Measurements from ENCODE around the gene COL16A1.

Gene COL16A1

DNA sequence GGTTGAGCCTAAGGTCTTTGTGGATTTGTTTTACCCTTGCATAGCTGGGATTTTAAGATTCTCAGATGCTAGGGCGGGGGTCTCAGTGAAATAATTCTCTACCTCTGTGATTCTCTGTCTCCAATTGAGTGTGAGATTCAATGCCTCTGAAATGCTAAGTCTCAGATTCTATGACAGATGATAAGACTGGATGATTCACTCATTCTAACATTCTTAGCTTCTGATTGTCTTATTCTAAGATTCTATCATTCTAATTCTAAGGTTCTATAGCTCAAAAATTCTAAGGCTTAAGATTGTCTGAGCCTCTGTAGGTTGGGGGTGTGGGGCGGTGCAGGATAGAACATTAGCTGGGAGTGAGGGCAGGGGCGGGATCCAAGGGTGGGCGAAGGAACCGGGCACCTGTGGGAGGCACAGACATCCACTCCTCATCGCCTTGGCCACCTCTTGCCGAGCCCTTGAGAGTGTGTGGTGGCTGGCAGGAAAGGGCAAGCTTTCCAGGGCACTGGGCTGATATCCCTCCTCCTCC is 30.8 kb upstream of the COL16A1 start:
- H3K4me3 ChIP-seq (ENCODE audit: low read length) = no peak overlapping the region
- no peak for DNase-seq (ENCODE audit: low read depth, low spot score)

DNA sequence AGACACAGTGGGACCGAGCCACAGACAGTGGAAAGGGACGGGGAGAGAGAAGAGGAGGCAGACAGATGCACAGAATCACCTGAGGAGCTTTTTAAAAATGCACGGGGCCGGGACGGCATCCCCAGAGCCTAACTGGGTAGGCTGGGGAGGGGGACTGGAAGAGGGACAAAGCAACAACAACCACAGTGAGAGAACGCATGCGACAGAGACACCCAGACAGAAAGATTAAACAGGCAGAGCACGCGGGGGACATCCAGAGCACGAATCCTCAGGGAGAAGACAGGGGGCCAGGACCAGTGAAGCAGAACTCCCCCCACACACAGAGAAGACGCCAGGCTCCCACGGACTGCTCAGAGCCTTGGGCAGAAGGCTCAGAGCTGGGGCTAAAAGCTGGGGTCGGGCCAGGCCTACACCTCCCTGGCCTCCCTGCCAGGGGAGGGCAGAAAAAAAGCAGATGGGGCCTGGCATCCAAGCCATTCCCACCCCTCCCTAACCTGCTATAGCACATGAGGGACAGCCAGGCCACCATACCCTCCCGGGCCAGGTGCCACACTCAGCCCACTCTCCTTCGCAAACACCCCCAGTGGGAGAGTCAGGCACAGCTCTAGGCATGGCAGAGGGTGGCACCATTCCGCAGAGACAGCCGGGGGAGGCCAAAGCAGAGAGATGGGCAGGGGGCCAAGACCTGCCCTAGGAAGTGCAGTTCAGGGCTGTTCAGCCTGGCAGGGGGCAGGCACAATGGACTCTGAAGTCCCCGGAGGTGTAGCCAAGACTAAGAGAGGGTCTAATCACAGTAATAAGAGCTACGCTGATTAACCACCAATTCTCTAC is 29.8 kb upstream of the COL16A1 start:
- DNase-seq (ENCODE audit: low read depth, low spot score) = no peak

DNA sequence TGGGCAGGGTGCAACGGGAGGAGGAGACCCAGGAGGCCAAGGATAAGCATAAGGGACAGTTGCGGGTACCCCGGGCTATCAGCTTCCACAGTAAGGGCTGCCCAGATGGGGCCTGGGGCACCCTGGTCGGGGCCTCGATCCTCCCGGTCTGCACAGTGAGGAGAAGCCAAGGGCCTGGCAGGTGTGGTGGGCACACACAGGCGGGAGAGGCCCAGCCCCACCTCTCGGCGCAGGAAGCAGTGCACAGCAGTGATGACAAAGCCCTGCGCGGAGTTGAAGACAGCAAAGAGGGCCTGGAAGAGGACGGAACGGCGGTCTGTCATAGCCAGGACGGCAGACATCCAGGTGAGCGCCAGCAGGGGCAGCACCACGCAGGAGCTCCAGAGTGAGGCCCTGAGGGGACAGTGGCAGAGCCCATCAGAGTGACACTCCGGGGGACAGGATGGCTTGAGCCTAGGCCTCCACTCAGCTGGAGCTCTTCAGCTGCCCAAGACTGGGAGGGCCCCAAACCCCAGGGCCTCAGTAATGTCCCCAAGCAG is 29.0 kb upstream of the COL16A1 start:
- no peak overlapping the region for H3K4me3 ChIP-seq (ENCODE audit: low read length)
- DNase-seq (ENCODE audit: low read depth, low spot score) = no peak

More for the DNA sequence above, 29.8 kb upstream of the COL16A1 start:
- no peak overlapping the region for H3K4me3 ChIP-seq (ENCODE audit: low read length)

DNA sequence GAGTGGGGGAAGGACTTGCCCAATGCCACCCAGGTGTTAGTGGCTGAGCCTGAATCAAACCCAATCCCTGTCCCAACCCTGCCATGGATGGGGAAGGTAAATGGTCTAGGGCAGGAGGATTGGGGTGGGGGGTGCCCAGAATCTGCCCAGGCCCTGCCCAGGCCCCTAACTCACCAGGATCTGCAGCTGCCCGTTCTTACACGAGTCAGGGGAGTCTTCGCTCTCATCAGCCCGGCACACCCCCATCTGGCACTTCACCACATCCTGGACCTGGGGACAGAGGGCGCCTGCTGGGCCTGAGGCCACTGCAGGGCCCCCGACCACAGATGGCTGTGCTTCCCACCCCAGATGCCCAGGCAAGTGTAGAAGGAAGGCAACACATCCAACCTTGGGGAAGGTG is 28.5 kb upstream of the COL16A1 start:
- no peak overlapping the region for H3K4me3 ChIP-seq (ENCODE audit: low read length)
- no peak for DNase-seq (ENCODE audit: low read depth, low spot score)

DNA sequence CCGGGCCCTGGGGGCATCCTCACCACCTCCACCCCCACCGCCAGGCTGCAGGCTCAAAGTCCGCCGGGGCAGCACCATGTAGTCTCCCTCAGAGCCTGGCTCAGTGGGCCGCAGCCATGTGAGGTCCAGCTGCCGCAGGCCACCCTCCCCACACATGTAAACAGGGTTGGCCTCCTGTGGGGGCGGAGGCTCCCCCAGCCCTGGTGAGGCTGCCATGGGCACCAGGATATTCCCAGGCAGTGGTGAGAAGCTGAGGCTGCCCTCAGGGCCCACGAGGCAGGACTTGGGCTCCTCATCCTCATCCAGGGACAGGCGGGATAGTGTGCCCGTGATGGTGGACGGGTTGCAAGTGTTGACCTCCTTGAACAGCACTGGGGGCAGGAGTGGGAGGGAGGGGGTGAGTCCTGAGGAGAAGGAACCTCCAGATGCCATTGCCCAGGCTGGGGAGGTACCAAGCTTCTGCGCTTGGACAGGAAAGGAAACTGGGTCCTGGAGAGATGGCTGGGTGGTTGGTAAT is 27.3 kb upstream of the COL16A1 start:
- no peak overlapping the region for H3K4me3 ChIP-seq (ENCODE audit: low read length)
- DNase-seq (ENCODE audit: low read depth, low spot score) = no peak

DNA sequence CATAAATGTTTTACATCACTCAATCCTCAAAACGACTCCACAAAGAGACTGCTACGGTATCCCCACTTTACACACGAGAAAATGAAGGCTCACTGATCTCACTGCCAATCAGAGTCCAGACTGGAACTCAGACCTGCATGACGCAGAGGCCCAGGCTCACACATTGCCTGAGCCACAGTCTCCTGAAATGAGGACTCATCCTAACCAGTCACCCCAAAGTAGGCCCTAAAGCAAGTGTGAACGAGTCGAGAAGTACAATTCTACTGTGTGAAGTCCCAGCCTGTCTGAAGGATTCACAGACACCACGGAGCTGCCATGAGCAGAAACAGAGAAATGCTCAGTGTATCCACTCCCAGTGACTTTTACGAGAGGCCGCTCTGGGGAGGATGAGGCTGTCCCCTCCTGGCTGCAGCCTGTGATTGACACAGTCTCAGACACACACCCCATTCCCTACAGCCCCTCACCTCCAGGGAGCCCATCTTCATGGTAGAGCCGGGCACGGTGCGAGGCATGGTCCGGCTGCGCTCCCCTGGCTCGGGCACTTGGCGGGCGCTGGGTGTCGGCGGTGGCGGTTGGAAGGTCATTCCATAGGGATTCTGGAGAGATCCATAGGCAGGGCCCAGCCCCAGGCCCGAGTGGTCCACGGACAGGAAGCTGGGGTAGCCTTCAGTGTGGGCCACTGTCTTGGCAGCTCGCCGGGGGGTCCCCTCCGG is 26.7 kb upstream of the COL16A1 start:
- H3K4me3 ChIP-seq (ENCODE audit: low read length) = no peak overlapping the region
- DNase-seq (ENCODE audit: low read depth, low spot score) = no peak

DNA sequence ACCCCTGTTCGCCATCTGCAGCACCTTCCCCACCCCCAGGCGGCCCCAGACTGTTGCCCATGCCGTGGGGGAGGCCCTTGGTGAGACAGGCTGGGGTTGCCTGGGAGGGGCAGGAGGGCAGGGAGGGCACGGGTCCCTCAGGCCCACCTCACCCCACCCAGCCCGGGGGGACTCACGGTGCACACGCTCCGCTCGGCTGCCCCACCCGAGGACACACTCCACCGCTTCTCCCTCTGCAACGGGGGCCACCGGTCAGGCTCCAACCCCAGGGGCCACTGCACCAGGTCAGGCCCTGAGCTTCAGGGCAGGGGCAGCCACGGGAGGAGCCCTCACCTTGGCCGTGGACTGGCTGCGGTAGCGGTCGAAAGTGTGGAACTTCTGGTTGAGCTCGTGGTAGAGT is 24.0 kb upstream of the COL16A1 start:
- no peak overlapping the region for H3K4me3 ChIP-seq (ENCODE audit: low read length)
- DNase-seq (ENCODE audit: low read depth, low spot score) = no peak

DNA sequence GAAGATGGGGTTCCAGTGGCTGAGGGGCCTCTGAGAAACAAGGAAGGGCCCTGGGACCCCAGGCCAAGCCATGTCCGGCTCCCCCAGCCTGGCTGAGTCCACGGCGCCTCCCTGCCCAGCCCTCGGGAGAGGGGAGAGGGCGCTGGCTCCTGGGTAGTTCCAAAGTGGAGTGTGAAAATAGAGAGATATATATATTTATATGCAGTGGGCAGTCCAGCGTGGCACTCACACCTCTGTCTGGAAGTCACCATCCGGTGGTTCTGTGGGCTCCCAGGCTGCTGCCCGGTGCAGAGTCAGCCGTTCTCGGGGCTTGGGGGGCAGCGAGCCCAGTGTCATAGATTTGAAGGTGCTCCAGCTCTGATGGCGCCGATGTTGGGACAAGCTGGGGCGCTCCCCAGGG is 23.4 kb upstream of the COL16A1 start:
- no peak for DNase-seq (ENCODE audit: low read depth, low spot score)
- no peak overlapping the region for H3K4me3 ChIP-seq (ENCODE audit: low read length)

DNA sequence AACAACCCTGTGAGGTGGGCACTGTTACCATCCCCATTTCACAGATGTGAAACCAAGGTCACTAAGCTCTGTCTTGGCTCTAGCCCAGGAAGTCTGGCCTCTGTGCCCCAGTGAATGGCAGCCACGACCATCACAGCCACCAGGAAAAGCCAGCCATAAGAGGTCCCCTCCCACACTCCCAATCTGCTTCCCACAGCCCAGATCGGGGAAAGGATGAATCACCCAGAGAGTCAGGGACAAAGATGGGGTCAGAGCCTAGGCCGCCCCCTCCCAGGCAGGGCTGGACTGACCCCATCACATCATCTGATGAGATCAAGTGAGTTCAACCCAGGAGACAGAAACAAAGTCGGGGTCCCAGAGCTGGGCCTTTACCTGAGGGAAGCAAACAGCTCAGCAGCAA is 22.9 kb upstream of the COL16A1 start:
- no peak for DNase-seq (ENCODE audit: low read depth, low spot score)
- no peak overlapping the region for H3K4me3 ChIP-seq (ENCODE audit: low read length)

DNA sequence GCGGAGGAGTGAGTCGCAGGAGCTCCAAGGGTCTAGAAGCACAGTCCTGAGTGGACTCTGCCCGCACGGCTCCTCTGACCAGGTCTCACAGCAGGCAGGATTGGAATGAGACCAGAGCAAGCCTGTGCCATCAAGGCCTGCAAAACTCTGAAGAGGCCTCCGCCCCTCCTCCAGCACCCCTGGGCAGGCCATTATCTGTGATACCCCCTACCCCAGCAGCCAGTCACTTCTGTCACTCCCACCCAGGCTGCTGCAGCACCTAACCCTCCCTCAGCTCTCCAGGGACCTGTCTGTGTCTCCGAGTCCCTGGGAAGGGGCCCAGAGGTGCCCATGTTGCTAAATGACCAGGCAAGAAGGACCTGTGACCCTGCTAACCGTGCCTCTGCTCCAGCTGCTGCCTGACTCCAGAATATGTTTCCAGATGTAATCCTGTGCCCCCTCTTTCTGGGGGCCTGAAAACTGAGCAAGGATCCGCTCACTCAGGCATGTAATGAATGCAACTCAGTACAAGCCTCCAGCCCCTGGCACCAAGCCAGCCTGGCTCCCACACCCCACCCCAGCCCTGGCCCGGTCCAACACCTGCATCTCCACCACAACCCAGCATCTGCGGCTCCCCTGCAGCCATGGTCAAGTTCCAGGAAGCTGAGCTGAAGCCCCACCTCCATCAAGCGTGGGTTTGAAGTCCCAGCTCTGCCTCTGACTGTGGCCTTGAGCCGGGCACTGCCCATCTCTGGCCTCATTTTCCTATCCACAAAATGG is 22.1 kb upstream of the COL16A1 start:
- H3K4me3 ChIP-seq (ENCODE audit: low read length) = no peak overlapping the region
- no peak for DNase-seq (ENCODE audit: low read depth, low spot score)

DNA sequence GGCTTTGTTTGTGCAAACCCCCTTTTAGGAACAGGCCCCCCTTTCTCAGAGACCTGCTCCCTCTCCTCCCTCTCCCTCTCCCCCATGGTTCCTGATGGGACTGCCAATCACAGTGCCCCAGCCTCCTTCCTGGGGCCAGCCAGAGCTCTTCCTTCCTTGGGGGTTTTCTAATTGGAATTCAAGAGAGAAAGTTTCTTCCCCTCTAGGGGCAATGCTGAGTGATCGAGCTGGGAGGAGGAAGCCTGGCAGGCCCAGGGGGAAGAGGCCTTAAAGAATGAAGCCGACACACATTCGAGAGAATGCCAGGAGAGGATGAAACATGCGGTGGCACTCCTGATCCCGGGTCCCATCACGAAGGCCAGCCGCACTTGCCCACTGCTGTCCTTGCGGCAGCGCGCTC is 21.3 kb upstream of the COL16A1 start:
- no peak overlapping the region for H3K4me3 ChIP-seq (ENCODE audit: low read length)
- no peak for DNase-seq (ENCODE audit: low read depth, low spot score)

DNA sequence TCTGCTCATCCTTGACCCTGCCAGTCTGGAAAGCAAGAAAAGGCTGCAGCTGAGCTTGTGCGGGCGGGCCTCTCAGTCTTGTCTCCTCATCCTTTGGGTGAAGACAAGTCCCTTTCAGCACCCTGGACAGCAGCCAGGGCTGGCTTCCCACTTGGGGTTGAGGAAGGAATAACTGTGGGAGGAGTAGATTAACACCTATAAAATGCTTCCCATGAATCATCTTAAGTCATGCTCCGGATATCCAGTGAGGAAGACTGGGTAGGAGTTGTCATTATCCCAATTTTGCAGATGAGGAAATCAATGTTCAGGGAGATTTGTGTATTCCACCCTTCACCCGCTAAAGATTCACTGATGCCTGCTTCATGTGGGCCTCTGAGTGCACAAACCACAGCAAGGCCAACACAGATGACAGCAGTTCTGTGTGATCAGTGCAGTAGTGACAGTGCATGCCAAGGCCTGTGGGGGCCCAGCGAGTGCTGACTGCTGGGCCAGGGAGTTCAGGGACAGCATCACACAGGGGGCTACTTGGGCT is 20.1 kb upstream of the COL16A1 start:
- H3K4me3 ChIP-seq (ENCODE audit: low read length) = no peak overlapping the region
- DNase-seq (ENCODE audit: low read depth, low spot score) = peak; percentile 46

DNA sequence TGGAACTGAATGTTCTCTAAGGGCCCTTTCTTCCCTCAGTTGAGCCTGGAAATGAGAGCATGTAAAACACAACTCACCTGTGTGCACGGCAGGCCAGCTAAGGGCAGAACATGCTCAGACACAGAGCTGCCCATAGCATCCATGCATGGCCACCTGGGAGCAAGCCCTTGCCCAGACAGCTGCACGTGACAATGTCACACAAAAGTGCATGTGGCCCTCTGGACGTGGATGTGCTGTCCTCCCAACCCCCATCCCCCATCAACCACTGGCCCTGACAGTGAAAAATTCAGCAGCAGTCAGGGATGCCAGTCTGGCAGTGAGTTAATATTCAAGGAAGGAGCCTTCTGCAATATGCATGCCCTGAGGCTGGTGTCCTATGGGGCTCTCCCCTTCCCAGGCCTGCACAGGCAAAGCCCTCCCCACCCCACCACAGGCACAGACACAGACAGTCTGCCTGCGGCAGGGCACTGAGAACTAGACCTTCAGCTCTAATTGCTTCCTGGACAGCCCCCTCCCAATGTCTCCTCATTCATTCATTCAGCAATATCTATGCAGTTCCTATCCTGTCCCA is 14.6 kb upstream of the COL16A1 start:
- H3K4me3 ChIP-seq (ENCODE audit: low read length) = no peak overlapping the region
- DNase-seq (ENCODE audit: low read depth, low spot score) = no peak

DNA sequence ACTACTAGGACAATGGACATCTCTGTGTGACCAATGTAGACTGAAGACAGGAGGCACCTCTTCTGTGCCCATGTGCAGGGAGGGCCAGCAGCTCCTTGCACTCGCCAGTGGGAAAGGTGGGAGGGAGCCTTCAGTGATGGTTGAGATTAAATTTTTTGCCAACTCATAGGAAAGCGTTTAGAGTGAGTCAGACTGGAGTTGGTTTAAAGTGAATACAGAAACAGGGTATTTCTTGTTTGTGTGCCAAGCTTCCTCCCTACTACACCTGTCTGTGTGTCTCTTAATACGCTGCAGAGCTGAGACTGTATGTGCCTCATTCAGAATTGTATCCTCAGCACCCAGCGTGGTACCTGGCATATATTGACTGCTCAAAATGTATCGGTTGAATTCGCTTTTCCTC is 13.5 kb upstream of the COL16A1 start:
- DNase-seq (ENCODE audit: low read depth, low spot score) = no peak
- H3K4me3 ChIP-seq (ENCODE audit: low read length) = no peak overlapping the region

DNA sequence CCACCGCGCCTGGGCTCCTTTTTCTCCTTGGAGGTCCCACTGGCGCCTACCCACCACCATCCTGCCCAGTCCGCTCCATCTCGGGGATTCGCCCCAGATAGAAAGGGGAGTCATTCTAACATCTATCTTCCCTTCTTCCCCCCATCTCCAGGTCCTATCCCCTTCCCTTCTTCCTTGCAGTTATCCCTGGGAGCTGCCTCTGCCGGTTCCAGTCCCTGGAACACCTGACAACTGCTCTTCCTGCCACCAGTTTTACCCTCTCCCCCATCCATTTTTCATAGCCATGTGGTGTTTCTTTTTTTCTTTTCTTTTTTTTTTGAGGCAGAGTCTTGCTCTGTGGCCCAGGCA is 12.0 kb upstream of the COL16A1 start:
- no peak for DNase-seq (ENCODE audit: low read depth, low spot score)
- no peak overlapping the region for H3K4me3 ChIP-seq (ENCODE audit: low read length)

DNA sequence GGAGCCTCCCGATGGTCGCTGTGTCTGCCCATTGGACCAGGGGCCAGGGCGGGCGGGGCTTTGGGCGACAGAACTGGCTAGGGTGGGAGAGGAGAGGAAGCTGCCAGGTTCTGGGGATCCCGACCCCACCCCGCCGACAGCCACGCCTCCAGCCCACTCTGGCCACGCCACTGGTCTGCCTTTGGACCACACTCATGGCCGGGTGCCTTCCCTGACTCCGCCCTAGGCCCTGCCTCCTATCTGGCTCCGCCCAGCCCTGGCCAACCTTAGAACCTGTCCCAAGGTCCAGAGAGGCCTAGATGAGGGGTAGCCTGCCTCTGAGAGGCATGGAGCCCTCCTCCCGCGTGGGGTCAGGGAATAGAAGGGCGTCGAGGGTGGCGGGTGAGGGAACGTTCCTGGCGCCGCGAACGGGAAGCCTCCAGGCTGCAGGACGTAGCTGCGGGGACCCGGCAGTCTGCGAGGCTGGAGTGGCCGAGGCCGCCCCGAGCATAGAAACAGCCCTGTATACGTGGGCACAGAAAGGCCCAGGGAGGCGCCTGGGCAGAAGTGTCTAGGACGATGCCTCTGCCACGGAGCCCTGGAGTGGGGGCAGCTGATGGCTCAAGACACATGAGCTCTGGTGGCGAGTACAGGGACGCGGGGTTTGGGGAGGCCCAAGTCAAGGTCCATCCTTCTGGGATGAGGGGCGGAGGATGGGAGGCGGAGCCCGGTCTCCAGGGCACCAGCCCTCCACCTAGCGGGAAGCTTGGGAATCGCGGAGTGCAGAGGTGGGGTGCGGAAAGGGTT is 11.5 kb upstream of the COL16A1 start:
- no peak overlapping the region for H3K4me3 ChIP-seq (ENCODE audit: low read length)

DNA sequence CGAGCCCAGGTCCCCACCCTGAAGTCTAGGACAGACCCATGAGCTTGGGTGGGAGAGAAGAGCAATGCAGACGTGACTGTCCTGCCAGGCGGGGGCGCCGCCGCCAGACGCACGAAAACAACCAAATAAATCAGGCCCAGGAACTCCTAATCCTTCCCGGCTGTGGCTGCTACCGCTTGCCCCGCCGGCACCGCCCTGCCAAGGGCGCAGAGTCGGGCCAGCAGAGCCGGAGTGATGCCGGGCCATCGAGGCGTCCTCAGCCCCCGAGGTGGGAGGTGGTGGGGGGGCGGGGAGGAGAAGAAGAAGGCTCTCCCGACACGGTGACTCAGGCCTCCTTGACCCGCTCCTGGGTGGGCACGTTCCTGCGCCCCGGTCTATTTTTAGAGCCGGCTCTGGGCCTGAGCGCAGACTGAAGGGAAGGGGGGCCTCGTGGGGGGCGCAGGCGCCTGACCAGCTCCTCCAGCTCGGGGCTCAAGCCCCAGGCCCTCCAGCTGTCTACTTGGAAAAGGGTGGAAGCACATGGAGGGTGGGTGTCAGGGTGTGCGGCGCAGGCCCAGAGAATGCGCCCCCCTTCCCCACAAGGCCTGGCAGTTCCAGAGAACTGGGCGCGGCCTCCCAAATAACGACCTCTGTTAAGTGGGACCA is 10.7 kb upstream of the COL16A1 start:
- H3K4me3 ChIP-seq (ENCODE audit: low read length) = no peak overlapping the region
- no peak for DNase-seq (ENCODE audit: low read depth, low spot score)

More for the DNA sequence above, 11.5 kb upstream of the COL16A1 start:
- DNase-seq (ENCODE audit: low read depth, low spot score) = no peak

DNA sequence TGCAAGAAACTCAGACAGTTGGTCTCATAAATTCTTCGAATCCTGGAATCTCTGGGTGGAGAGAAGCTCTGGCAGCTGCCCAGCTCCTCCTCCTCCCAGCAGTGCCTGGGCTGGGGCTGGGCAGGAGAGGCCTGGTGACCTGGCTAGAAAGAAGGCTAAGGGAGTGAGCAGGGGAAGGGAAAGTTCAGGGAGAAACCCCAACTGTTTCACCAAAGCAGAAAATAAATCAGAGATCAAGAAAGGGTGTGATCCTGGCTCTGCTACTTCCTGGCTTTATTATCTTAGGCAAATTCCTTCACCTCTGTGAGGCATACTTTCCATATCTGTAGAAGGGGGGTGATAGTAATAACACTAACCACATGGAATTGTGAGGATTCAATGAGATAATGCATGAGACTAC is 8.8 kb upstream of the COL16A1 start:
- no peak for DNase-seq (ENCODE audit: low read depth, low spot score)

More for the DNA sequence above, 8.8 kb upstream of the COL16A1 start:
- no peak overlapping the region for H3K4me3 ChIP-seq (ENCODE audit: low read length)
